A549 treated with CpdA at 1 μM for 4 hours (cell line): ENCODE measurements around the gene CARD9. TPM values are rescaled to one million over a fixed set of nuclear protein-coding genes. Genes with fewer than 3 reads are reported as not detected.

Experiments used
- total RNA-seq: library from RNA; stranded (reverse); fragments of 200-300 nt; extraction: Qiagen RNA extraction; gene quantifications from 5 replicates; pipeline ENCODE4 v1.2.3, GENCODE V29; 2022; ENCODE audit warnings: low read depth

The CARD9 gene, protein sequence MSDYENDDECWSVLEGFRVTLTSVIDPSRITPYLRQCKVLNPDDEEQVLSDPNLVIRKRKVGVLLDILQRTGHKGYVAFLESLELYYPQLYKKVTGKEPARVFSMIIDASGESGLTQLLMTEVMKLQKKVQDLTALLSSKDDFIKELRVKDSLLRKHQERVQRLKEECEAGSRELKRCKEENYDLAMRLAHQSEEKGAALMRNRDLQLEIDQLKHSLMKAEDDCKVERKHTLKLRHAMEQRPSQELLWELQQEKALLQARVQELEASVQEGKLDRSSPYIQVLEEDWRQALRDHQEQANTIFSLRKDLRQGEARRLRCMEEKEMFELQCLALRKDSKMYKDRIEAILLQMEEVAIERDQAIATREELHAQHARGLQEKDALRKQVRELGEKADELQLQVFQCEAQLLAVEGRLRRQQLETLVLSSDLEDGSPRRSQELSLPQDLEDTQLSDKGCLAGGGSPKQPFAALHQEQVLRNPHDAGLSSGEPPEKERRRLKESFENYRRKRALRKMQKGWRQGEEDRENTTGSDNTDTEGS
- total RNA-seq: 0.69 to 2.4 TPM (median 1.2 TPM) in 5 replicates

GRCh38 chr9:136373300-136374182 is at the start of gene CARD9:
CARD9 (minus strand) TSS chr9:136373669; CDS start chr9:136372078, 1,591 bp downstream.

DNA sequence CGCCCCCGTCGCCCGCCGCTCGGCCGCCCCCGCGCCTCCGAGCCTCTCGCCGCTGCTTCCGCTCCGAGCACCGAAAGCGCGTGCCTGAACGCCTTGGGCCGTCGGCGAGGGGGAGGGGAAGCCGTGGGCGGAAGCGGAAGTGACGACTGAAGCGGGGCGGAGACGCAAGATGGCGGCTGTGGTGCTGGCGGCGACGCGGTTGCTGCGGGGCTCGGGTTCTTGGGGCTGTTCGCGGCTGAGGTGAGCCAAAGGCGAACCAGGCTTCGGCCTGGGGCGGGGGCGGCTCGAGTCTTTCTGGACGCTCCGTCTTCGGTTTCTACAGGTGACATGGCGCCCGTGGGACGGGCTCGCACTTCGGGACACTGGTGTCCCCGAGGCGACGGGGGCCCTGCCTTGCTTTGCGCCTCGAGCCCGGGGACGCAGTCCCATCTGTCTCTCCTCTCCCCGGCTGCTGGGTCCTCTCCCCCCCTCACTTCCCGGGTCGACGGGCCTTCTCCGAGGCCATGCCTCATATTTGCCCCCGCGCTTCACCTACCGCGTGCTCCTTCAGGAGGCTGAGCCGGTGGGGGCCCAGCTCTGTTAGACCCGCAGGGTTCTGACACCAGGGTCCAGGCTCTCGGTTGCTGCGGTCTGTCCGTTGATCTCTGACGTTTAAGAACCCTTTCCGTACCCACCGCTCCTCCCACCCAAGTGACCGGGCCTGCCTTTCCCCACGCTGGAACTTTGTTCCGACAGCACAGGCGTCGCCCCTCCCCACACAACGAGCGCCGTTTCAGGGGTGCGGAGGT is 37.2 kb upstream of the CARD9 start, which contains the start of the genes ENTR1 and PMPCA:
Gene ENTR1 (minus strand): TSS at position 115 of the 788 bp plus-strand sequence. CDS start 217 bp downstream, outside the sequence.
Gene PMPCA (plus strand): TSS at position 159 of the 788 bp plus-strand sequence. CDS start 11 bp downstream, at position 170.

DNA sequence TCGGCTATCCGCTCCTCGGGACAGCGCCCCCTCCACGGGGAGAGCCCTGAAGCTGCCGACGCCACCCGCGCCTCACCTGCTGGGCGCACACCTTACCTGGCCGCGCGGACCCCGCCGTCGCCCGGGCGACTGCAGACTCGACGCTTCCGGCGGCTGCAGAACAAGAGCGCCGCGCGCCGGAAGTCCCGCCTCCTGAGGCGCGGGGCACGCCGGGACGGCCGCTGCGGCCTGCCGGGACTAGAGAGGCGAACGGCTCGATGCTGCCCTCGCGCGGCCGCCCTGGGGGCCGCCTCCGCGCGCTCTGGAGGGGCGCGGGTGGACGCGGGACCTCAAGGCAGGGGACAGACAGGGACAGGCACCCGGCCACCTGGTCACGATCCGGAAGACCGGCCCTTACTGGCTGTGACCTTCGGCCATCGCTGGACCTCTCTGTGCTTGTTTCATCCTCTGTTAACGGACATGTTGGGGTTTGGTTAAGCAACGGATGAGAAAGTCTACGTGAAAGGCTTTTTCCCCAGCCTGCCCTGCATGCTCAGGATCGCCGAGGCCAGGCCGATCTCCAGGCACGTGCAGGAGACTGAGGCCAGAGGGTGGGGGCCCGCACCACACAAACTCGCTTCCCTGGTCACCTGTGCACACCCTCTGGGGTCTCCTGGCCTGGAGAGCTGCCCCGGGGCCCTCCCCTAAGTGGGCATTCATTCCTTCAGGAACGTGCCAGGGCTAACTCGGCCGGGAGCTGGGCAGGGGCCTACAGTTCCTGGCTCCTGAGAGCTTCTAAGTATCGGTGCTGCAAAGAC is 26.8 kb upstream of the CARD9 start, which contains the start of gene SNAPC4:
Gene SNAPC4 (minus strand): TSS at position 133 of the 797 bp plus-strand sequence. CDS start 1,742 bp downstream, outside the sequence.

GRCh38 chr9:136363106-136363948 is 10.1 kb downstream of the CARD9 start, which contains the start of gene DNLZ:
DNLZ (minus strand) TSS chr9:136363744; CDS start chr9:136363714, 30 bp downstream.

GRCh38 chr9:136327304-136327974 is 46.0 kb downstream of the CARD9 start, which contains the start of gene GPSM1:
GPSM1 (plus strand) TSS chr9:136327539; CDS start chr9:136327696, 157 bp downstream.

Other genes with a start within 250 kb of the CARD9 start
- 0.08 to 0.12 TPM (median 0.09 TPM) in 4 of 5 replicates, not detected in the other for gene LHX3, start 168.5 kb downstream of the CARD9 start, total RNA-seq
- 26.6 to 30.1 TPM (median 28.8 TPM) in 5 replicates for gene QSOX2, start 127.9 kb downstream of the CARD9 start, total RNA-seq
- not detected in 5 replicates for gene CCDC187, start 69.6 kb downstream of the CARD9 start, total RNA-seq
- gene GPSM1, start 46.1 kb downstream of the CARD9 start, total RNA-seq: 8.7 to 13.6 TPM (median 11.4 TPM) in 5 replicates
- 17.8 to 41.5 TPM (median 38.2 TPM) in 5 replicates for gene DNLZ, start 9.9 kb downstream of the CARD9 start, total RNA-seq
- 11.8 to 14.6 TPM (median 13.2 TPM) in 5 replicates for gene SNAPC4, start 26.5 kb upstream of the CARD9 start, total RNA-seq
- 65.8 to 76.1 TPM (median 74.2 TPM) in 5 replicates for gene ENTR1, start 36.9 kb upstream of the CARD9 start, total RNA-seq
- 73.6 to 104 TPM (median 78.7 TPM) in 5 replicates for gene PMPCA, start 37.0 kb upstream of the CARD9 start, total RNA-seq
- 13.8 to 20.7 TPM (median 18.4 TPM) in 5 replicates for gene INPP5E, start 66.2 kb upstream of the CARD9 start, total RNA-seq
- gene SEC16A, start 109.4 kb upstream of the CARD9 start, total RNA-seq: 58.8 to 69.2 TPM (median 63.2 TPM) in 5 replicates
- gene NOTCH1, start 172.4 kb upstream of the CARD9 start, total RNA-seq: 8.7 to 12.2 TPM (median 10.8 TPM) in 5 replicates